HG03045 (cell line): Measurements from ENCODE around the gene DHX16.

Source experiments
- ATAC-seq: cut with Tn5 transposase; IDR thresholded peaks from one replicate; pipeline ENCODE4 v1.9.1; 2021; ENCODE audit warnings: mild to moderate bottlenecking, moderate library complexity; ENCODE audit not compliant: unreplicated experiment

DHX16 gene

DNA sequence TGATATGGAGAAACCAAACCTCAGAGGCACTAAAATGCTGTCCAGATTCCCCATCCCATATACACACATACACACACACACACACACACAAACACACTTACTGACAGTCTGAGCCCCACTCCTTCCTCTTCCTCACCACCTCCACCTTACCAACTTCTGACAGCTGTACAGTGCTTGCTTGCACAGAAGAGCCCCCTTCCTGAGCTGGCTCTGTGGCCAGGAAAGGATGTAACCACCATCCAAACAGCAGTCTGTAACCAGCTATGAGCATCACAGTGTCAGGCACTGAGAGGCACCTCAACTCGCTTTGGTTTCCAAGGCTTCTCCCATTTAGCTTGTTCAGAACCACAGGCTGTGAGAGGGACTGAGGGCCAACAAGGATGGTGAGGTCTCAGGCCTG, 31.8 kb downstream of the DHX16 start:
- no peak for ATAC-seq

DNA sequence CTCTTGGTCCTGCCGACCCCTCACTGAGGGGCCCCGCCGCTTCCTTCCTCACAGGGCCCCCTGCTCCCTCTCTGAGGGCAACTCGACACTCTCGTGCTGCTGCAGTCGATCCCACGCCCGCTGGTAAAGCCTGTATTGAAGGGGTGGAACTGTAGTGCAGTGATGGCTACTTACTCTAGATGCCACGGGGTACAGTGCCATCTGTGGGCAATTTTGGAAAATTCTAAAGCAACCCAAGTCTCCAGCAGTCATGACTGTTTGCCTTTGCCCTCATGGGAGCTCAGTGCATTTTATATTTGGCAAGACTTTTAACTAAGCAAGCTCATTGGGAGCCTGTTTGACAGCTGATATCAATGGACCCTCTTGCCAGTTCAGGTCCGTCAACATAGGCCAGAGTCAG, 32.3 kb downstream of the DHX16 start:
- ATAC-seq: no peak

DNA sequence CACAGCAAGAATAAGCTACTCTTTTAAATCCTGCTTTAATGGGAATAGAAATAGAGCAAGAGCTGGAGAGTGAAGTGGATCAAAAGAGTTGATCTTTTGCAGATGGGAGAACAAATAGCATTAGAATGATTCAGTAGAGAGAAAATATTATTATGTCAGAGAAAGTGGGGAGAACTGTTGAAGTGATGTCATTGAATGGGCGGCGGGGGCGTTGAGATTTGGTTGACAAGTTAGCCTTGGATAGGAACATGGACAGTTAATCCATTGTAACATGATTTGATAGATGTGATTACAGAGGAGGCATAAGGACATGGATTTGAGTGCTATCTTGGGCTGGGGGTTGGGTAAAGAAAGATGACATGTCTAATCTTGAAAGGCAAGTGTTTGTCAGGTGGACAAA, 37.0 kb downstream of the DHX16 start:
- ATAC-seq: no peak

DNA sequence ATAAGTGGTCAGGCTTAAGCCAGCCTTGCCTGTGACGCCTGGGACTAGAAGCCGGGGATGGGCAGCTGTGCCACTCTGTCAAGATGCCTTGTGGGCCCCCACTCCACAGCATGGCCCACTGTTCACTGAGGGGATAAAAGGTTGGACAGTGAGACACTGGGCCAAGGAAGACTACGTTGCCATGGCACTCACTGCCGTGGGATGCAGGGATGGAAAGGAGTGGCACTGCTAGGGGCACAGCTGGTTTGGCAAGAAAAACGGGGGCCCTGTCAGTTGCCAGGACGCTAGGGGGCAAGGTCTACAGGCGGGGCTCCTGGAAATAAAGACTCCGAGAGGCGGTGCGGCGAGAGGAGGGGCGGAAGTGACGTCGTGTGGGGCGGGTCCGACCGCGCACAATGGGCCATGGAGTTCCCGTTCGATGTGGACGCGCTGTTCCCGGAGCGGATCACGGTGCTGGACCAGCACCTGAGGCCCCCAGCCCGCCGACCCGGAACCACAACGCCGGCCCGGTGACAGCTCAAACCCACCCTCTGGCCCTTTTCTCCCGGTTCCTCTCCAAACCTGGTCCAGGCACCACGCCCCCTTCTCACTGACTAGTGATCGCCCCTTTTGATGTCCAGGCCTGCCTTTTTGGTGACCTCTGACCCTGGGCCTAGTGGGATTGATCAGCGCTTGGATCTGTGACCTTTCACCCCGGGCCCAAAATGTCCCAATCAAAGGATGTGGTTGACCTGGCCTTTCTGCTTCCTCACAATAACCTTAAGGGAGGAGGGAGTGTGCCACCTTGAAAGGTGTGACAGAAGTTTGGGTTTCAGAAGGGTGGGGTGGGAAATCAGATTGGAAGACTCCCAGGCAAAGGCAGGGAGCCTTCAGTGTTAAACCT, 46.1 kb downstream of the DHX16 start, which contains the start of gene ATAT1:
Gene ATAT1, plus strand, starts transcription at position 391 of the 883 bp plus-strand sequence.
- ATAC-seq: peak; percentile 81

DNA sequence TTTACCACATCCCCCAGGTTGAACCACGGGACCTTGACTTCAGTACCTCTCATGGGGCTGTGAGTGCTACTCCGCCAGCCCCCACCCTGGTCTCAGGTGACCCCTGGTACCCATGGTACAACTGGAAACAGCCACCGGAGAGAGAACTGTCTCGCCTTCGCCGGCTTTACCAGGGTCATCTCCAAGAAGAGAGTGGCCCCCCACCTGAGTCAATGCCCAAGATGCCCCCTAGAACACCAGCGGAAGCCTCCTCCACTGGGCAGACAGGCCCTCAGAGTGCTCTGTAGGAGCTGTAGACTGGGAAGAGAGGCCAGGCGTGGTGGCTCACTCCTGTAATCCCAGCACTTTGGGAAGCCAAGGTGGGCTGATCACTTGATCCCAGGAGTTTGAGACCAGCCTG, 47.3 kb downstream of the DHX16 start:
- no peak for ATAC-seq

DNA sequence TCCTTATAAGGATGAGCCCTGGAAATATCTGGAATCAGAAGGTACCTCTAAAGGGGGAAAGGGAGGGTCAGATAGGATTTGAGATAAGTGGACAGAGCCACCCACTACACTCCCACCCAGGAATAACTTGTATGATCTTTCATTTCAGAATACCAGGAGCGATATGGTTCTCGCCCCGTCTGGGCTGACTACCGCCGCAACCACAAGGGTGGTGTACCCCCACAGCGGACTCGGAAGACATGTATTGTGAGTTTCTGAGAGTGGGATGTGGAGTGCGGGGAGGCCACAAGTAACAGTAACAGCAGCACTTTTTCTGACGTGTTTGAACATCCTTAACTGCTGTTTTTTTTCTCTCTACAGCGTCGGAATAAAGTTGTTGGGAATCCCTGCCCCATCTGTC, 53.2 kb downstream of the DHX16 start:
- ATAC-seq: no peak

DNA sequence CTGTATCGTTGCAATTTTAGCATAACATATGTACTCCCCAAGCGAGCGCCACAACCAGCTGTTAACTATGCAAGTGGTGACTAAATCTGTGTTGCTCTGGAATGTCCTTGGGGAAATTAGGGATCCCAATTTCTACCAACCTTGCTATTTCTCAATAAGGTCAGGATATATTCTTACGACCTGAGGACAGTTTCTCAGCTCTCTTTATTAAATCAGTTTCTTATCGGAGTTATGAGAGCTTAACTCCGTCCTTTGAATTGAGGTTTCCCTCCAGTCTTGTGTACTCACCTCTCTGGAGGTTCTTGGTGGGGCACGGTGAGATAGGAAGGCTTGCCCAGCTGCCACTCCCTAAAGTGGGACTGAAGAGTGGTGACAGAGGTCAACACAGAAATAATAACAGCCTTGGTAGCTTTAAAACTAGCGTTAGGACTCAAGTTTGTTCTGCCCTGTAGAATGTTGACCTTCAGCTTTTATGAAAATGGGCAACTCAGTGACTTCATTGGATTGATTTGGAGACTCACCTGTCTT, 54.5 kb downstream of the DHX16 start:
- no peak for ATAC-seq

DNA sequence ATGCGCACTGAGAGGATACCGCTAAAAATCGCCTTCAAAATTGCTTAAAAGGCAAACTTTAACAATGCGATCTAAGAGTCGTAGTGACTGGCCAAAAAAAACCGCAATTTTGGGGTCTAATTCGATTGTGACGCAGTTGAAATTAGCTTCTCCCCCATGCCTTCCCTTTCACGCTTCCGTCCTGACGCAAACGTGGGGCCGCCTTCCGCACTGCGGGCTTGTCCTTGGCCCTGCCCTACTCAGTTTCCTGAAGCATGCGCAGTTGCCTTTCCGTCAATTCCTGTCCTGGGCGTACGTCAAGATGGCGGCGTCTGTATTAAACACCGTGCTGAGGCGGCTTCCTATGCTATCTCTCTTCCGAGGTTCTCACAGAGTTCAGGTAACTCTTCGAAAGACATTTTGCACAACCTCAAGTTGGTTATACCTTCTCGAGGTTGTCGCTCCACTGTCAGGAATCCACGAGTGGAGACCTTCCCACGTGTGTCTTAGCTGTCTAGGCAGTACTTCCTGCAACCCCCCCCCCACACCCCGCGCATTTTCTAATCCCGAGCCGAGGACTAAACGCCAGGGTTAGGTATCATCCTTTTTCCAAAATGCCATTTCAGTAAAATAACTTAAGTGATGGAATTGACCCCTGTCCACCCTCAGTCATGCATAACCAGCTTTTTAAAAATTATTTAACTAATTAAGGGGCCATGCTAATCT, 55.1 kb downstream of the DHX16 start, which contains the start of gene MRPS18B:
Gene MRPS18B, plus strand, starts transcription at position 276 of the 705 bp plus-strand sequence. Its CDS starts 26 bp downstream, at position 302.
- peak; percentile 75 for ATAC-seq

DNA sequence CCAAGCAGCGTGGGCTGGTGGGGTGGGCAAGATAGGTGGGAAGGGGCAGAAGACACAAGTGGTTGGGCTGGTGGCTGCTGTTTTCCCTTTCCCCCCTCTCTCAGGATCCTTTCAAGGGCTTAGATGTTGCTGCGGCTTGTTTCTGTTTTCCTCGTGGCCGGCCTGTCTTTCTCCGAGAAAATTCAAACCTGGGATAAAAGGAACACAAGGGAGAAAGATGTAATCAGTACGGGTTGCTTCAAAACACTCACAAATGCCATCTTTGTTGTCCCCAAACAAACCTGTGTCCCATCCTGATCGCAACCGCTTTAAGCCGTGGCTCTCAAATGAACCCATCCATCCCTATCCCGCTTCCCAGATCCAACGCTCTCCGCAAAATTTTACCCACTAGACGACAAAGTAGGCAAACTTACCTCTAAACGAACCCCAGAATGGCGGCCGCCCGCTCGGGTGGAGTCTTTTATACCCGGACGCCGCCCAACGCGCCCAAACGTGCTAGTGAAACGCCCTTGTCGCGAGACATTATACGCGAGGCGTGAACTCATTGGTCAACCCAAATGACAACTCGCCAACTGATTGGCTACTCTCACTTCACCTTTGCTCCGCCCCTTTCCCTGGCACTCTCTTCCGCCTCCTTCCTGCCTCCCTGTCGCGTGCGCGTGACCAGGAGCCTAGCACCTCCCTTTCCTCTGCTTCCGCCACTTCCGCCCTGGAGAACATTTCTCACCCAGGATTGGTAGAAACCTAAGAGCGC, 55.8 kb downstream of the DHX16 start, which contains the start of gene PPP1R10:
Gene PPP1R10, minus strand, starts transcription at position 433 of the 754 bp plus-strand sequence. CDS start 7,299 bp downstream, outside the sequence.
- peak; percentile 84 for ATAC-seq

DNA sequence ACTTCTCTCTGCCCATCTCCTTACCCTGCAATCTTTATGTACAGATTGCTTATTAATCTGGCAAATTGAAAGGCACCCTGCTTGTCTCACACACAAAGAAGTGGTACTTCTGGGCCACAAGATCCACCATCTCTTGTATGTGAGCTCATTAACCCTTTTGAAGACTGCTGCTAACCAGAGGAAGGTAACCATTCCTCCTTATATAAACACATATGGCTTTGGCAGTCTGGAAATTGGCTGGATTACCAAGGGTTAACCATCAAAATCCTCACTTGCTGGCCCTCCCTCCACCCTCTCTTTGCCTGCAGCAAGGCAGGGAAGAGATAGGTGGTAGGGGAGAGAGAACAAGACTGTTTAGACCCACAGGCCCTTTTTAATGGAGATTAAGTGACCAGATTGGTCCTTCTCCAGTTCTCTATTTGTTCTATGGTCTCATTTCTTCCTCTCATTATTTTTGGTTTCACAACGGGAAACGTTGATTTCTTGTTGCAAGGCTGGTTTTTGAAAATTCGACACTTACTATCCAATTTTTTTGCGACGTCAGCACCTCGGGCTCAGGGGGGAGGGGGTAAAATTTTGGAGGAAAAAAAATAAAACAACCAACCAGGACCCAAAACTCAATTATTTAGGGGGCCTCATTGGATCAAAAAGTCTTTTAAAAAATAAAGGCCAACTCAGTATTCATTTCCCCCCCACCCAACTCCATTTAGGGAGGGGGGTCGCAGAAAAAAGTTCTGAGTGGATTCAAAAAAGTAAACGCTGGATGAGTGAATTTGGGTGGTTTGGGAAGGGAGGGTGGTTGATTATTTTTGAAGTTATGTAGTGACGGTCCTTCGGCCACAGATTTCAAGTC, 56.6 kb downstream of the DHX16 start:
- no peak for ATAC-seq

DNA sequence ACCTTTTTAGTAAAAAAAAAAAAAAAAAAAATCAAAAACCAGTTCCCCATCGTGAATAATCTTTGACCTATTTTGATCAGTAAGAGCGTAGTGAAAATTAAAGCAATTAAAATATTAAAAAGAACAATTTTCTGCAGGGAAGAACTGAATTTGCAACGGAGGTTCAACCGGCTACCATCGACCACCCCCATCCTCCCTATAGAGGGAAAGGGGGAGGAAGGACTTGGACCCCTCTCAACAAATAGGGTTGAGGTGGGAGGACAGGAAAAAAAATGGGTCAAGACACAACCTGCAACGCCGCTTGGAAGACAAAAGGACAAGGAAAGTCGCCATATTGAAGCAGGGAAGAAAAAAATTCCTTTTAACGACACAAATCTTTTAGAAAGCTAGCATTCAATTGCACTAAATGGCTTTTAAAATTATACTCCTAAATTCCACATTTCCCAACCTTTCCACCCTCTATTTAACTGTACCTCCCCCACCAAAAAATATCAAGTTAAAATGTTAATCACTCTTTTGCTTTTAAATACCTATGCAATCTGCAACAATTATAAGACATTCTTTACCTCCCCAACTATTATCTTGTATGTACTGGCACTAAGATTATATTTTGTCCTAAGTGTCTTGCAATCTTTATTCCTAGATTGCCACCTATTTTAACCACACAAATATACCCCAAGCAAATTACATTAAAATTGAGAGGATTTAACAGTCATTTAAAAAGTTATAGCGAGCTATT, 57.4 kb downstream of the DHX16 start:
- ATAC-seq: no peak

DNA sequence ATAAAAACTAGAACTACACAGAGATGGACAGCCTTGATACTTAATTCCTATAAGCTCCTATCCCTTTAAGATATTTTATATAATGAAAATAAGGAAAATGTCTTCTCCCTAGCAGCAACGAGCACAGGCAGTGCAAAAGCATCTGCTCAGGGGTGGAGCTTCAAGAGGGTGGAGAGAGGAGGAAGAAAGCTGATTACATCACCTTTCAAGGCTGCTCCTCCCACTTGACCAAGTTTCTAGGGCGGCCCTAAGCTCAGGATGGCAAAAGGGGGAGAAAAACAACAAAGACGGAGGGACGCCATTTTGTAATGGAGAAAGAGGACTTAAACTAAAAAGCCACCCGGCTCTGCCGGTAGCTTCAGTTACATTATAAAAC, 58.0 kb downstream of the DHX16 start:
- ATAC-seq: peak; percentile 31

DNA sequence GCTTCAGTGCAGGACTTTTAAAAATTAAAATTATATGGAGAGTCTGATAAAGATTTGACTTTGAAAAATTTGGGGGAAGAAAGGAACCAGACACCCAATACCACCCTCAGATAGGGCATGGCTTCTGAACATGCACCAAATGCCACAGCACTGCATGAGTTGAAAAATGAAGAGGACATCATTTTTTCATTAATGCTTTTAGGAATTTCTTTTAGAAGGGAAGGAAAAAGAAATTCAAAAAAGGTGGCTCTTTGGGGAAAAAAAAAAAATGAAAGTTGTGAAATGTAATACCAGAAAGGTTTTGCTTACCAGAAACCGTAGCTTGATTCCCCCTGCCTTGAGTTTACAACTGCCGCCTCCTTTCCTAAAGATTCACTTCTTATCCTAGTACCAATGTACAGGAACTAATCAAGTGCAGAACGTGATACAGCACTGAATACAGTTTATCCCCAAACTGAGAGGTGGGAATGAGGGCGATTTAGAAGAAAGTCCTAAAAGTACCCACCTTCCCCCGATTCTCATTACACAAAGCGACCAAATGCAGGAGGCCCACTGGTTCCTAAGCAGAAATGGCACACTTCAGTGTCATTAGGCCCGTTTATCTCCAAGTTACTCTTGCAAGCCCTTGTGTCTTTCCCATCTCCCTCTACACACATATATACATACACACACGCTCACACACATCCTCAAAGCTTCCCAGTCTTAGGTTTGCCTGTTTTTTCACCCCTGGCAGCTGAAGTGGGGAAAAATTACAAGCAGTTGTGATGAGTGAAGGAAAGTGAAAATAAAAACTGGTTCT, 58.6 kb downstream of the DHX16 start:
- no peak for ATAC-seq

DNA sequence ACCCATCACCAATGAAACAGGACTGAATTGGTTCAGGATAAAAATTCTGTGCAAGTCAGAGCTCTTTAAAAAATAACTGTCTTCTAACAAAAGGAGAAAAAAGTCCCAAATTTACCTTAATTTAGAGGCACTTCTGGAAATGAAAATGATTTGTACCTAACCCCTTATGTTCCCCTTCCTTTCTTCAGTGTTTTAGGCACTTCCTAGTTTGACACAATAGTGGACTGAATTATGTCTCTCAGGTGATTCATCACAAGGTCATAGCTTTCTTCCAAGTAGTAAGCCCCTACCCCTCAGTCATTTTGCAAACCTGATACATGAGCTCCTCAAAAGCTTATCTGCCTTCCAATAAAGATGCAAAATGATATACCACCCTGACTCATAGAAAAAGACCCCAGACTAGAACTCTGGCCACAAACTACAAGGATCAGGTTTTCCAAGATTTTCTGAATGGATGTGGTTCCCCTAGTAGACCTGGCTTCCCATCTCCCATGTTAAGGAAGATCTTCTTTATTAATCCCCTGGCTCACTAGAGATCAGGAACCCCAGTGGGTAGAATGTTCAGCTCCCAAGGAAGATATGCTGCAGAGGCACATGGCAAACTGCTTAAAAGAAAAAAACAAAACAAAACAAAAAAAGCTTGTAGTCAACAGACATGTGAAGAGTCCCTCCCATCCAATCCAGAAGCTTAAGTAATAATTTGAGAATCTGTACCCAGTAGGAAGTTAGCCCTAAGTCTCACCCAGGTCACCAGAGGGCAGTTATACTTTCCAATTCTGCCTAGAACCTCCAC, 59.4 kb downstream of the DHX16 start:
- ATAC-seq: no peak

DNA sequence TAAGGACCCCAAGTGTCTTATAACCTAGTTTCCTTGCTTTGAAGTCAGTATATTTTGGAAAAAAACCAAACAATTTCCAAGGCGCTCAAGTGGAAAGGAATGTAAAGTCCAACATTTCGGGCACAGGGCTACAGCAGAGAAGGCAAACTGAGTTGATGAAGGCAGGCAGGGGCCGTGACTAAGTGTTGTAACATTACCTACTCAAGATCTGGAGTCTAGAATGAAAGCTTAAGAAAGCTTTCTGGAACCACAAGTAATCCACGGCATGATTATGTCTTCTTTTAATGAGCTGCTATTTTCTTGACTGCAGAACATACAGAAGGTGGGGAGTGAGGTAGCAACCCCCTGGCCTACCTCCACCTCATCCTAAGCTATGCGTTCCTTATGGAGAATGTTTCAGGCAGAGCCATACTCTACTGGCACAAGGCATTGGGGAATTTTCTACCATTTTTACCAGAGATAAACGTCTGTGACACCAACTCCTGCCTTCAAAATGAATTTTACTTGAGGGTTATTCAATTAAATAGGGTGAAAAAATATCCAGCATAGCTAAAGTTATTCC, 60.0 kb downstream of the DHX16 start:
- no peak for ATAC-seq

DNA sequence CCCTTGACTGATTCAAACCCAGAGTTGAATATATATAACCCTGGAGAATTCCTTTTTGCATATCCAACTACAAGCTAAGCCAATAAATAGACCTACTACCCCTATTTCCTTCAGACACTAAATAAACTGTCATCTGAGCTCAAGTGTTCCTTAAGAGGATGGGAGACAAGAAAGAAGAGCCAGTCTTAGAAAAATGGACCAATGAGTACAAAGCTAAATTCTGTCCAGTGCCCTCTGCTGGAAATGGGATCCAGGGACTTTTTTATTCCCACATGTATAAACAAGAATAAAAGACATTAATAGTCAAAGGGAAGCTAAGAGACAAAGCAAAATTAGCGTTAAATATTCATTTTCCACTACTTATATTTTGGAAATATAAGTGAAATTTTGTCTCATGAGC, 60.6 kb downstream of the DHX16 start:
- ATAC-seq: no peak

DNA sequence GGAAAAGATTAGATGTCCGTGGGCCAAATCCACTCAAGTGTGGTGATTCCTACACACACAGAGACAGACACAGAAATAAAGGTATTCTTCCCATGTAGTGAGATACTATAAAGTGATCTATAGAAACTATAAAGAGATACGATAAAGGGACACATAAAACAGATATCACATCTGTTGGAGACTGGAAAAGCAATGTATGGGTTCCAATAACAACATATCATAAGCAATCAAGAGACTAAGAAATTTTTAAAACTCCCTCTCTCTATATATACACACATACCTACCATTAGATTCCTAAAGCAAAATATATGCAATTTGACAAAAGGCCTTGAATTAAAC, 61.0 kb downstream of the DHX16 start:
- no peak for ATAC-seq
